ENCODE measurements around the gene PTPRK. TPM values are rescaled to one million over a fixed set of nuclear protein-coding genes. Genes with fewer than 3 reads are reported as not detected.

The PTPRK gene
- total RNA-seq, 1 experiment from 2014 or later: 94.4 TPM

GRCh38 chr6:128139519-128139918 is 380.9 kb downstream of the PTPRK start:
- no peaks in the 10 kb centered on the region for H3K27me3 Mint-ChIP-seq (ENCODE audit: insufficient read depth, unreplicated experiment)
- no TSS peak for BruUV-seq (replicated peaks)
- Histone ChIP-seq H3K36me3 (ENCODE audit: control insufficient read depth, insufficient read depth, low read length) (no peaks in the 10 kb centered on the region), H3K27me3 (replicated peaks; ENCODE audit: control insufficient read depth, insufficient read depth, low read length) (no peaks in the 10 kb centered on the region), H3K4me1 (peaks cover 13% of the 10 kb centered on the region), H3K4me3 (ENCODE audit: low read depth, low read length) (no peak overlapping the region), H3K9me3 (0 out of 2 replicates have a peak, but pooled peaks cover 2% of the 10 kb centered on the region)
- ChIA-PET POLR2A (no interaction called here), CTCF (no interaction called here)
- H3K4me1 Mint-ChIP-seq (ENCODE audit: low read depth, unreplicated experiment): peaks cover 36% of the 10 kb centered on the region
- intact Hi-C loops (cut with micrococcal nuclease; ENCODE audit: unreplicated experiment): no loop called here
- H3K27ac Mint-ChIP-seq (ENCODE audit: unreplicated experiment): no peak overlapping the region
- H3K36me3 Mint-ChIP-seq (ENCODE audit: insufficient read depth, unreplicated experiment): peaks cover 9% of the 10 kb centered on the region
- TF ChIP-seq CTCF (IDR thresholded peaks at IDR 0.05; ENCODE audit: insufficient read depth in 1 of 2, low read depth in 1 of 2, low read length in 1 of 2, severe bottlenecking in 1 of 2, unreplicated experiment in 1 of 2): no peak
- DNase-seq: no peak
- no peak overlapping the region for H3K4me3 Mint-ChIP-seq (ENCODE audit: unreplicated experiment)
- no peaks in the 10 kb centered on the region for H3K9me3 Mint-ChIP-seq (ENCODE audit: unreplicated experiment)

GRCh38 chr6:128138694-128139093 is 381.7 kb downstream of the PTPRK start:
- POLR2A ChIA-PET: no interaction called here
- no peaks in the 10 kb centered on the region for H3K27me3 Mint-ChIP-seq (ENCODE audit: insufficient read depth, unreplicated experiment)

GRCh38 chr6:128135325-128135724 is 385.1 kb downstream of the PTPRK start:
- Mint-ChIP-seq H3K36me3 (ENCODE audit: insufficient read depth, unreplicated experiment) (peaks cover 19% of the 10 kb centered on the region), H3K9me3 (ENCODE audit: unreplicated experiment) (no peaks in the 10 kb centered on the region), H3K27ac (ENCODE audit: unreplicated experiment) (peak overlapping the region; percentile 49), H3K4me1 (ENCODE audit: low read depth, unreplicated experiment) (peaks cover 26% of the 10 kb centered on the region), H3K4me3 (ENCODE audit: unreplicated experiment) (no peak overlapping the region), H3K27me3 (ENCODE audit: insufficient read depth, unreplicated experiment) (no peaks in the 10 kb centered on the region)
- no peak for TF ChIP-seq CTCF (IDR thresholded peaks at IDR 0.05; ENCODE audit: insufficient read depth in 1 of 2, low read depth in 1 of 2, low read length in 1 of 2, severe bottlenecking in 1 of 2, unreplicated experiment in 1 of 2)
- POLR2A ChIA-PET: no interaction called here
- BruUV-seq (replicated peaks): no TSS peak
- Histone ChIP-seq H3K27me3 (replicated peaks; ENCODE audit: control insufficient read depth, insufficient read depth, low read length) (no peaks in the 10 kb centered on the region), H3K4me3 (ENCODE audit: low read depth, low read length) (no peak overlapping the region), H3K36me3 (ENCODE audit: control insufficient read depth, insufficient read depth, low read length) (no peaks in the 10 kb centered on the region), H3K9me3 (no peaks in the 10 kb centered on the region), H3K4me1 (peaks cover 16% of the 10 kb centered on the region)
- intact Hi-C loops (cut with micrococcal nuclease; ENCODE audit: unreplicated experiment): no loop called here
- DNase-seq: no peak
- CTCF ChIA-PET: no interaction called here

More at GRCh38 chr6:128138694-128139093, 381.7 kb downstream of the PTPRK start:
- Histone ChIP-seq H3K27me3 (replicated peaks; ENCODE audit: control insufficient read depth, insufficient read depth, low read length) (no peaks in the 10 kb centered on the region), H3K4me3 (ENCODE audit: low read depth, low read length) (no peak overlapping the region), H3K9me3 (0 out of 2 replicates have a peak, but pooled peaks cover 2% of the 10 kb centered on the region), H3K36me3 (ENCODE audit: control insufficient read depth, insufficient read depth, low read length) (no peaks in the 10 kb centered on the region), H3K4me1 (peaks cover 16% of the 10 kb centered on the region)
- no peak for TF ChIP-seq CTCF (IDR thresholded peaks at IDR 0.05; ENCODE audit: insufficient read depth in 1 of 2, low read depth in 1 of 2, low read length in 1 of 2, severe bottlenecking in 1 of 2, unreplicated experiment in 1 of 2)
- no peak for DNase-seq
- no peak overlapping the region for H3K27ac Mint-ChIP-seq (ENCODE audit: unreplicated experiment)
- CTCF ChIA-PET: no interaction called here
- H3K9me3 Mint-ChIP-seq (ENCODE audit: unreplicated experiment): no peaks in the 10 kb centered on the region
- peaks cover 9% of the 10 kb centered on the region for H3K36me3 Mint-ChIP-seq (ENCODE audit: insufficient read depth, unreplicated experiment)
- H3K4me1 Mint-ChIP-seq (ENCODE audit: low read depth, unreplicated experiment): peaks cover 27% of the 10 kb centered on the region
- H3K4me3 Mint-ChIP-seq (ENCODE audit: unreplicated experiment): no peak overlapping the region
- no TSS peak for BruUV-seq (replicated peaks)
- intact Hi-C loops (cut with micrococcal nuclease; ENCODE audit: unreplicated experiment): no loop called here

Data from Caco-2 (cell line).